ENCODE measurements around the gene OVCH2. TPM values are rescaled to one million over a fixed set of nuclear protein-coding genes. Genes with fewer than 3 reads are reported as not detected.
"Not testable (repeated sequence)": the region's sequence is repeated elsewhere in the genome, so short reads cannot be mapped to it uniquely, and the experiment has no call there.

The OVCH2 gene
- total RNA-seq: not detected in 2 replicates

- intact Hi-C loops (cut with micrococcal nuclease): no loop called here
These were observed at the start of gene OVCH2 for GRCh38 chr11:7706377-7706776. Gene OVCH2 (minus strand): TSS chr11:7706477. CDS start chr11:7706394, 83 bp downstream.

- intact Hi-C loops (cut with micrococcal nuclease): no loop called here
These were observed 43.2 kb upstream of the OVCH2 start for GRCh38 chr11:7749456-7749855.

- intact Hi-C loops (cut with micrococcal nuclease): not testable (repeated sequence)
These were observed 28.5 kb upstream of the OVCH2 start for GRCh38 chr11:7734767-7735166.

- intact Hi-C loops (cut with micrococcal nuclease): no loop called here
These were observed 8.5 kb upstream of the OVCH2 start for GRCh38 chr11:7714786-7715185.

- intact Hi-C loops (cut with micrococcal nuclease): no loop called here
These were observed 2.5 kb downstream of the OVCH2 start for GRCh38 chr11:7703740-7704139.

GRCh38 chr11:7696424-7696823 lies 9.9 kb downstream of the OVCH2 start:
- intact Hi-C loops (cut with micrococcal nuclease): no loop called here

GRCh38 chr11:7694235-7694634 lies 12.0 kb downstream of the OVCH2 start:
- intact Hi-C loops (cut with micrococcal nuclease): loop anchor here (1.0 to 2.0 kb wide), 8 partner anchors 29 to 882 kb away; partner anchors contain the start of genes EIF3F and PPFIBP2

GRCh38 chr11:7692426-7692825 lies 13.9 kb downstream of the OVCH2 start:
- intact Hi-C loops (cut with micrococcal nuclease): no loop called here

- intact Hi-C loops (cut with micrococcal nuclease): no loop called here
These were observed 14.4 kb downstream of the OVCH2 start for GRCh38 chr11:7691759-7692350.

- intact Hi-C loops (cut with micrococcal nuclease): no loop called here
These were observed 15.6 kb downstream of the OVCH2 start for GRCh38 chr11:7690648-7691047.

- intact Hi-C loops (cut with micrococcal nuclease): loop anchor here (5.0 kb wide), 1 partner anchor 112 kb away; no protein-coding TSS in a partner anchor
These were observed 17.0 kb downstream of the OVCH2 start for GRCh38 chr11:7689239-7689638.

GRCh38 chr11:7688238-7688826 lies 17.9 kb downstream of the OVCH2 start:
- intact Hi-C loops (cut with micrococcal nuclease): loop anchor here (1.0 to 5.0 kb wide), 3 partner anchors 111 to 590 kb away; partner anchors contain the start of gene PPFIBP2

GRCh38 chr11:7687386-7687785 lies 18.9 kb downstream of the OVCH2 start:
- intact Hi-C loops (cut with micrococcal nuclease): loop anchor here (5.0 kb wide), 1 partner anchor 110 kb away; no protein-coding TSS in a partner anchor

- intact Hi-C loops (cut with micrococcal nuclease): loop anchor here (5.0 kb wide), 1 partner anchor 109 kb away; no protein-coding TSS in a partner anchor
These were observed 19.5 kb downstream of the OVCH2 start for GRCh38 chr11:7686761-7687160.

GRCh38 chr11:7683571-7683970 lies 22.7 kb downstream of the OVCH2 start:
- intact Hi-C loops (cut with micrococcal nuclease): no loop called here

GRCh38 chr11:7677796-7678201 lies 28.5 kb downstream of the OVCH2 start:
- intact Hi-C loops (cut with micrococcal nuclease): no loop called here

- intact Hi-C loops (cut with micrococcal nuclease): no loop called here
These were observed 29.2 kb downstream of the OVCH2 start for GRCh38 chr11:7677071-7677470.

GRCh38 chr11:7675631-7676030 lies 30.6 kb downstream of the OVCH2 start:
- intact Hi-C loops (cut with micrococcal nuclease): no loop called here

GRCh38 chr11:7673724-7674434 lies 32.4 kb downstream of the OVCH2 start:
- intact Hi-C loops (cut with micrococcal nuclease): loop anchor here (5.0 kb wide), 1 partner anchor 102 kb away; no protein-coding TSS in a partner anchor

- intact Hi-C loops (cut with micrococcal nuclease): loop anchor here (5.0 kb wide), 1 partner anchor 101 kb away; no protein-coding TSS in a partner anchor
These were observed 33.1 kb downstream of the OVCH2 start, which contains the start of gene CYB5R2 for GRCh38 chr11:7672960-7673723. Gene CYB5R2 (minus strand): TSS chr11:7673500. CDS start chr11:7672825, 675 bp downstream.
